Panc1 (cell line): Measurements from ENCODE around the gene WASF2.
"Not testable (repeated sequence)": the region's sequence is repeated elsewhere in the genome, so short reads cannot be mapped to it uniquely, and the experiment has no call there.

ENCODE experiments used
- CTCF ChIP-seq: fragments of 450-650 bp; IDR thresholded peaks from 2 replicates; pipeline ENCODE4 v1.5.1; 2017; ENCODE audit warnings: mild to moderate bottlenecking
- POLR2AphosphoS5 ChIP-seq: IDR thresholded peaks from 2 replicates; pipeline ENCODE4 v1.6.1; 2012; ENCODE audit warnings: mild to moderate bottlenecking, low read depth, low read length, moderate library complexity
- REST ChIP-seq, 2 experiments: IDR thresholded peaks; 2 replicates each; pipeline ENCODE4 v1.6.1; 2011 to 2012; ENCODE audit warnings: low read depth in 2 of 2, control low read depth in 1 of 2, low read length in 1 of 2, mild to moderate bottlenecking in 1 of 2, moderate library complexity in 1 of 2; ENCODE audit not compliant: insufficient read depth in 1 of 2

- not testable (repeated sequence) for TF ChIP-seq REST (IDR thresholded peaks at IDR 0.05; ENCODE audit: insufficient read depth in 1 of 2, low read depth in 2 of 2, low read length in 1 of 2); CTCF; POLR2AphosphoS5
Observed at GRCh38 chr1:27384797-27385196, 105.2 kb downstream of the WASF2 start.
